K562 (cell line): Measurements from ENCODE around the gene ALKBH2. TPM values are rescaled to one million over a fixed set of nuclear protein-coding genes. Genes with fewer than 3 reads are reported as not detected.

ENCODE experiments used
- BRD4 ChIP-seq: fragments of 200-600 bp; sonication (generic); IDR thresholded peaks from 2 replicates; pipeline ENCODE4 v1.6.1; 2017; ENCODE audit warnings: inconsistent platforms
- CHD4 ChIP-seq: fragments of 200-600 bp; sonication (generic); IDR thresholded peaks from 3 replicates; pipeline ENCODE4 v1.6.1; 2012; ENCODE audit warnings: low read depth, mild to moderate bottlenecking, mixed read lengths, low read length, inconsistent platforms; ENCODE audit not compliant: insufficient read depth, insufficient replicate concordance, poor library complexity, severe bottlenecking
- NR1H2 ChIP-seq: sonication (generic); formaldehyde crosslinking; IDR thresholded peaks from 2 replicates; pipeline ENCODE4 v1.4.0; 2020; ENCODE audit warnings: mild to moderate bottlenecking, missing genetic modification reagents
- NRF1 ChIP-seq, 2 experiments: fragments of 450-650 bp; IDR thresholded peaks in 1 of 2; conservative IDR thresholded peaks in 1 of 2; 2 replicates each; pipeline ENCODE4 v1.6.1; 2014; ENCODE audit warnings: mild to moderate bottlenecking in 2 of 2
- SIX5 ChIP-seq, 2 experiments: IDR thresholded peaks; 2 replicates each; pipeline ENCODE4 v1.6.1; 2011; ENCODE audit warnings: low read length in 2 of 2, borderline replicate concordance in 1 of 2, low read depth in 1 of 2, mild to moderate bottlenecking in 1 of 2, moderate library complexity in 1 of 2; ENCODE audit not compliant: insufficient read depth in 1 of 2
- YY1 ChIP-seq, 3 experiments: IDR thresholded peaks; 2 replicates each; pipeline ENCODE4 v1.6.1; 2011; ENCODE audit warnings: low read length in 2 of 3, mild to moderate bottlenecking in 2 of 3, moderate library complexity in 2 of 3, borderline replicate concordance in 1 of 3, control low read depth in 1 of 3, low read depth in 1 of 3; ENCODE audit not compliant: insufficient read depth in 3 of 3, insufficient replicate concordance in 2 of 3, control insufficient read depth in 1 of 3, insufficient read length in 1 of 3; ENCODE audit errors: extremely low read depth in 1 of 3
- ZBTB33 ChIP-seq: sonication (generic); formaldehyde crosslinking; IDR thresholded peaks from 2 replicates; pipeline ENCODE4 v1.8.1; 2023; ENCODE audit warnings: mild to moderate bottlenecking, missing genetic modification reagents
- ZBTB34 ChIP-seq: fragments of 250-450 bp; sonication (Bioruptor Pico); IDR thresholded peaks from 2 replicates; pipeline ENCODE4 v1.8.0; 2021; ENCODE audit warnings: mild to moderate bottlenecking, moderate library complexity
- ZBTB5 ChIP-seq: fragments of 450-650 bp; IDR thresholded peaks from 2 replicates; pipeline ENCODE4 v1.6.1; 2017; ENCODE audit warnings: antibody characterized with exemption
- ZNF280A ChIP-seq: fragments of 450-650 bp; IDR thresholded peaks from 2 replicates; pipeline ENCODE4 v1.6.1; 2018; ENCODE audit warnings: mild to moderate bottlenecking, low read depth; ENCODE audit not compliant: partially characterized antibody
- ZNF584 ChIP-seq: fragments of 200-800 bp; sonication (Bioruptor generic); IDR thresholded peaks from 2 replicates; pipeline ENCODE4 v1.6.1; 2016; ENCODE audit warnings: low read depth, mild to moderate bottlenecking, missing genetic modification characterization, missing compliant biosample characterization
- ZNF592 ChIP-seq: fragments of 450-650 bp; IDR thresholded peaks from 2 replicates; pipeline ENCODE4 v1.6.1; 2017; ENCODE audit warnings: antibody characterized with exemption, mild to moderate bottlenecking
- polyA plus RNA-seq, 8 experiments: library from polyadenylated mRNA; depleted of rRNA in 4 of 8; stranded (reverse) in 5 of 8; unstranded in 3 of 8; fragments of >200 nt; fragmentation: Nextera tagmentation in 2 of 8; fragmentation: Illumina TruSeq in 1 of 8; extraction: Ambion mirVana in 2 of 8; extraction: Trizol in 1 of 8; gene quantifications; 2 replicates each; pipeline versions ENCODE4 v1.2.1 to v1.2.3, GENCODE V29; 2011 to 2014; ENCODE audit warnings: inconsistent platforms in 1 of 8, missing spikeins in 1 of 8
- total RNA-seq, 7 experiments: library from RNA; depleted of rRNA in 6 of 7; stranded (reverse); fragments of >200 nt in 6 of 7; fragmentation: Illumina TruSeq in 2 of 7; extraction: Trizol in 2 of 7; gene quantifications; 2 replicates each; pipeline versions ENCODE4 v1.2.1 to v1.2.3, GENCODE V29; 2011 to 2021; ENCODE audit warnings: low replicate concordance in 1 of 7

Gene ALKBH2
- total and polyA plus RNA-seq, 9 of the 15 experiments (the other 6 are each of a cell fraction or from before 2014, with no cell fraction given) = 5.9 to 56.1 (median 41.9) TPM

GRCh38 chr12:109097435-109098182 is 4.3 kb upstream of the ALKBH2 start, which contains the start of gene UNG (continued):
- TF ChIP-seq ZBTB34 (CRISPR knock-in tag) (no peak), ZBTB5 (no peak), NRF1 (conservative IDR thresholded peaks at IDR 0.05 in 1 of 2, IDR thresholded peaks at IDR 0.05 in 1 of 2) (peak; percentile 95), BRD4 (no peak), CHD4 (no peak), SIX5 (IDR thresholded peaks at IDR 0.05; ENCODE audit: borderline replicate concordance in 1 of 2, insufficient read depth in 1 of 2, low read depth in 1 of 2, low read length in 2 of 2) (no peak), ZNF584 (CRISPR knock-in tag) (no peak), YY1 (IDR thresholded peaks at IDR 0.05; ENCODE audit: borderline replicate concordance in 1 of 3, control insufficient read depth in 1 of 3, extremely low read depth in 1 of 3, insufficient read depth in 3 of 3, insufficient read length in 1 of 3, insufficient replicate concordance in 2 of 3, low read depth in 1 of 3, low read length in 2 of 3) (peak; percentile 49 to 87 (median 81)), NR1H2 (CRISPR knock-in tag) (no peak), ZBTB33 (CRISPR knock-in tag) (no peak), ZNF592 (no peak), ZNF280A (no peak)
